OCI-LY7 (cell line): ENCODE measurements around the gene HMGN4. TPM values are rescaled to one million over a fixed set of nuclear protein-coding genes. Genes with fewer than 3 reads are reported as not detected.
A peak's percentile ranks its signal among the peaks of the same experiment; 100 is the strongest.

Experiments used
- BruUV-seq: library from RNA; stranded (reverse); fragments of 400-500 nt; replicated peaks from 2 replicates; lab custom pipeline; 2021; lab: Mats Ljungman, UMichigan
- CTCF ChIA-PET: fragments of 300-600 bp; sonication (Branson Sonifier 250); formaldehyde crosslinking; loops from one replicate; lab custom pipeline; 2022; ENCODE audit warnings: antibody characterized with exemption; ENCODE audit not compliant: unreplicated experiment; lab: Charles Lee
- POLR2A ChIA-PET: fragments of 300-600 bp; sonication (Branson Sonifier 250); formaldehyde crosslinking; loops from one replicate; lab custom pipeline; 2022; ENCODE audit warnings: antibody characterized with exemption; lab: Charles Lee
- DNase-seq: peaks from one replicate; pipeline ENCODE4 v3.0.0-alpha.2; 2015; ENCODE audit warnings: low spot score
- H2AFZ ChIP-seq: fragments of 200-600 bp; sonication (generic), shearing (Covaris generic); 2 replicates; pipeline ENCODE4 v1.6.1; 2014; ENCODE audit warnings: mild to moderate bottlenecking, antibody characterized with exemption, low read length, moderate library complexity
- H3K27ac ChIP-seq: fragments of 200-600 bp; sonication (generic); 2 replicates; pipeline ENCODE4 v1.5.1; 2014; ENCODE audit warnings: mixed run types, low read depth, mild to moderate bottlenecking, moderate library complexity, low read length, inconsistent platforms; ENCODE audit not compliant: poor library complexity, severe bottlenecking
- H3K36me3 ChIP-seq: fragments of 200-600 bp; sonication (generic); 2 replicates; pipeline ENCODE4 v1.6.1; 2014; ENCODE audit warnings: mild to moderate bottlenecking, antibody characterized with exemption, low read length, moderate library complexity, mixed read lengths; ENCODE audit not compliant: insufficient read depth
- H3K4me1 ChIP-seq: fragments of 200-600 bp; sonication (generic); 2 replicates; pipeline ENCODE4 v1.5.1; 2014; ENCODE audit warnings: mild to moderate bottlenecking, low read length; ENCODE audit not compliant: insufficient read depth, poor library complexity, severe bottlenecking
- H3K4me2 ChIP-seq: fragments of 200-600 bp; sonication (generic); 2 replicates; pipeline ENCODE4 v1.6.1; 2014; ENCODE audit warnings: mild to moderate bottlenecking, low read length
- H3K4me3 ChIP-seq: fragments of 200-600 bp; sonication (generic); 2 replicates; pipeline ENCODE4 v1.5.1; 2014; ENCODE audit warnings: mild to moderate bottlenecking, low read depth, low read length; ENCODE audit not compliant: poor library complexity, severe bottlenecking
- H3K79me2 ChIP-seq: fragments of 200-600 bp; sonication (generic); 2 replicates; pipeline ENCODE4 v1.6.1; 2016; ENCODE audit warnings: low read depth, mild to moderate bottlenecking, low read length, moderate library complexity, mixed read lengths; ENCODE audit not compliant: insufficient read depth
- H3K9me2 ChIP-seq: fragments of 200-600 bp; sonication (generic); 2 replicates; pipeline ENCODE4 v1.6.1; 2016; ENCODE audit warnings: mild to moderate bottlenecking, low read length, mixed read lengths; ENCODE audit not compliant: insufficient read depth
- H3K9me3 ChIP-seq: fragments of 200-600 bp; sonication (generic); 2 replicates; pipeline ENCODE4 v1.6.1; 2014; ENCODE audit warnings: mild to moderate bottlenecking, mixed run types, low read length, mixed read lengths
- H4K20me1 ChIP-seq: fragments of 200-600 bp; sonication (generic); 2 replicates; pipeline ENCODE4 v1.6.1; 2014; ENCODE audit warnings: mild to moderate bottlenecking, antibody characterized with exemption, low read length, moderate library complexity, mixed read lengths; ENCODE audit not compliant: insufficient read depth
- EZH2phosphoT487 ChIP-seq: fragments of 200-600 bp; sonication (generic); IDR thresholded peaks from 2 replicates; pipeline ENCODE4 v1.6.1; 2018; ENCODE audit warnings: low read depth, borderline replicate concordance, mild to moderate bottlenecking, mixed run types, antibody characterized with exemption, low read length, moderate library complexity, mixed read lengths
- intact Hi-C: fragments of 100-400 bp; cut with micrococcal nuclease; formaldehyde crosslinking; loops from one replicate; pipeline ENCODE4 v1.10.0; 2022; ENCODE audit not compliant: unreplicated experiment
- total RNA-seq, 2 experiments: library from RNA; depleted of rRNA in 1 of 2; stranded (reverse); fragments of >200 nt in 1 of 2; shearing (Covaris generic) in 1 of 2; gene quantifications; 2 replicates each; pipeline ENCODE4 v1.2.3, GENCODE V29; 2014 to 2022
- TF ChIP-seq, protein P1 (sequence below): fragments of 200-600 bp; sonication (generic); conservative IDR thresholded peaks from 2 replicates; pipeline ENCODE4 v1.5.1; 2014; ENCODE audit warnings: mild to moderate bottlenecking, antibody characterized with exemption, low read length, moderate library complexity, mixed read lengths

The HMGN4 gene
- total RNA-seq, 2 experiments from 2014 or later: 104 to 113 TPM

DNA sequence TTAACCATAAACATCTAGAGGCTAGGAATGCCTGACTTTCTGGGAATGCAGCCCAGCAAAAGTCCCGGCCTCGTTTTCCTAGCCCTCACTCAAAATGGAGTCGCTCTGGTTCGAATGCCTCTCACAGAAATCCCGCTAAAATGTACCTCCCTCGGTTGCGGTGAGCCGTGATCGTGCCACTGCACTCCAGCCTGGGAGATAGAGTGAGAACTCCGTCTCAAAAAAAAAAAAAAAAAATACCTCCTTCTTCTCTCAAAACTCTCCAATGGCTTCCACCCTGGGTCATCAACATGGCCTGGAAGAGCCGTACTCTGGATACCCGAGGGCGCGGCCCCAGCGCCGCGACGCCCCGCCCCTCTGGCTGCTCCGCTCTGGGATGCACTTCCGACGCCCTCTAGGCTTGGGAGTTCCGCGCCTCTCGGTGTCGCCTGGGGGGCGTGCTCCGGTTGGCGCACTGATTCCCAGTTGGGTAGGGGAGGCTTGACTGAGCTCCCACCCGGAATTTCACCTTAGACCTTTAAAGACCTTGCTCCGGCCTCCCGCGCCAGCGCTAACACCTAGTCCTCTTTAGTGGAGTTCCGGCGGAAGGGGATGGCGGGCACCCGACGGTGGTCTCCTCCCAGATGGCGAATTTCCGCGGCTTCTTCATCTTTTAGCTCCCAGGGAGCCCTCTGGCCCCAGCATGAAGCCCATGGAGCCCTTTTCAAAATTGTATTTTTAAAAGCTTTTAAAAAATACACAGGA, 12.3 kb downstream of the HMGN4 start:
- no peaks in the 10 kb centered on the region for H4K20me1 ChIP-seq
- peak overlapping the region; percentile 97 for H2AFZ ChIP-seq
- H3K9me3 ChIP-seq: no peaks in the 10 kb centered on the region
- POLR2A ChIA-PET: interaction anchor here (0.5 to 3.2 kb wide), 16 partner anchors 9 to 400 kb away, joined by 3 to 18 read pairs (median 3); partner anchors contain the start of gene HMGN4
- DNase-seq: peak; percentile 80
- CTCF ChIA-PET: no interaction called here
- H3K4me3 ChIP-seq: peak overlapping the region; percentile 74
- TF ChIP-seq, protein P1, sequence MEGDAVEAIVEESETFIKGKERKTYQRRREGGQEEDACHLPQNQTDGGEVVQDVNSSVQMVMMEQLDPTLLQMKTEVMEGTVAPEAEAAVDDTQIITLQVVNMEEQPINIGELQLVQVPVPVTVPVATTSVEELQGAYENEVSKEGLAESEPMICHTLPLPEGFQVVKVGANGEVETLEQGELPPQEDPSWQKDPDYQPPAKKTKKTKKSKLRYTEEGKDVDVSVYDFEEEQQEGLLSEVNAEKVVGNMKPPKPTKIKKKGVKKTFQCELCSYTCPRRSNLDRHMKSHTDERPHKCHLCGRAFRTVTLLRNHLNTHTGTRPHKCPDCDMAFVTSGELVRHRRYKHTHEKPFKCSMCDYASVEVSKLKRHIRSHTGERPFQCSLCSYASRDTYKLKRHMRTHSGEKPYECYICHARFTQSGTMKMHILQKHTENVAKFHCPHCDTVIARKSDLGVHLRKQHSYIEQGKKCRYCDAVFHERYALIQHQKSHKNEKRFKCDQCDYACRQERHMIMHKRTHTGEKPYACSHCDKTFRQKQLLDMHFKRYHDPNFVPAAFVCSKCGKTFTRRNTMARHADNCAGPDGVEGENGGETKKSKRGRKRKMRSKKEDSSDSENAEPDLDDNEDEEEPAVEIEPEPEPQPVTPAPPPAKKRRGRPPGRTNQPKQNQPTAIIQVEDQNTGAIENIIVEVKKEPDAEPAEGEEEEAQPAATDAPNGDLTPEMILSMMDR: no peak
- no peak for TF ChIP-seq EZH2phosphoT487
- peak overlapping the region; percentile 48 for H3K27ac ChIP-seq
- peaks cover 23% of the 10 kb centered on the region for H3K36me3 ChIP-seq
- BruUV-seq: TSS peak; percentile 72
- no peaks in the 10 kb centered on the region for H3K9me2 ChIP-seq
- peak overlapping the region; percentile 82 for H3K4me2 ChIP-seq
- no peaks in the 10 kb centered on the region; the same call in 1 of the 2 replicates for H3K79me2 ChIP-seq
- peaks cover 47% of the 10 kb centered on the region for H3K4me1 ChIP-seq
- intact Hi-C loops: loop anchor here (10.0 kb wide), 1 partner anchor 924 kb away; the partner anchor contains the start of gene ZNF184

DNA sequence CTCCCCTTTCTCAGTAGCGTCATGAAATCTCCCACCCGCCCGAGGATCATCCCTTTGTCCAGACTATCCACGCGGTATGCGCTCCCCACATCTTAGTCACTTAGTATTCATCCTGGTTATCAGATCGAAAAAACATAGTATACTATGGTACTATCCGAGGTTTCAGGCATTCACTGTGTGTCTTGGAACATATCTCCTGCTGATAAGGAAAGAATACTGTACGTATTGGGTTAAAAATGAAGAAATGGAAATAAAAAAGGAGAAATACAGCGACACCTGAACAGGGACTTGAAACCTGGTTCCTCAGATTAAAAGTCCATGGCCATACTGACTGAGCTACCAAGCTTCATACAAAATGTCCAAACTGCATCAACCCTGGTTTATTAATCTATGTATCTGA, 14.0 kb downstream of the HMGN4 start:
- intact Hi-C loops: loop anchor here (10.0 kb wide), 1 partner anchor 923 kb away; the partner anchor contains the start of gene ZNF184
- Histone ChIP-seq H3K79me2 (no peaks in the 10 kb centered on the region), H4K20me1 (no peaks in the 10 kb centered on the region), H3K36me3 (peaks cover 5% of the 10 kb centered on the region), H3K27ac (no peak overlapping the region), H3K4me2 (peak overlapping the region; percentile 98), H3K4me1 (peaks cover 63% of the 10 kb centered on the region), H2AFZ (peak overlapping the region; percentile 82; the same call in 1 of the 2 replicates), H3K4me3 (peak overlapping the region; percentile 80), H3K9me3 (no peaks in the 10 kb centered on the region), H3K9me2 (no peaks in the 10 kb centered on the region)
- no peak for TF ChIP-seq EZH2phosphoT487
- TF ChIP-seq, protein P1: no peak
- ChIA-PET POLR2A (interaction anchor here (0.9 to 3.9 kb wide), 6 partner anchors 11 to 277 kb away, joined by 3 to 24 read pairs (median 6); partner anchors contain the start of gene HMGN4), CTCF (interaction anchor here (1.0 kb wide), 1 partner anchor 215 kb away, joined by 3 read pairs; no protein-coding TSS in a partner anchor)
- no peak for DNase-seq
- BruUV-seq: no TSS peak
